IPS-18c (cell line): ENCODE results near the gene AP2B1.
"Not testable (repeated sequence)": the region's sequence is repeated elsewhere in the genome, so short reads cannot be mapped to it uniquely, and the experiment has no call there.

Experiments used
- H3K4me3 ChIP-seq: 2 replicates; pipeline ENCODE4 v1.7.0; 2013; ENCODE audit warnings: low read depth, mild to moderate bottlenecking, low read length, moderate library complexity; ENCODE audit not compliant: insufficient read depth
- H3K9me3 ChIP-seq: one replicate; pipeline ENCODE4 v1.6.1; 2013; ENCODE audit warnings: mild to moderate bottlenecking, low read length, moderate library complexity; ENCODE audit not compliant: control insufficient read depth, insufficient read depth

AP2B1 gene

DNA sequence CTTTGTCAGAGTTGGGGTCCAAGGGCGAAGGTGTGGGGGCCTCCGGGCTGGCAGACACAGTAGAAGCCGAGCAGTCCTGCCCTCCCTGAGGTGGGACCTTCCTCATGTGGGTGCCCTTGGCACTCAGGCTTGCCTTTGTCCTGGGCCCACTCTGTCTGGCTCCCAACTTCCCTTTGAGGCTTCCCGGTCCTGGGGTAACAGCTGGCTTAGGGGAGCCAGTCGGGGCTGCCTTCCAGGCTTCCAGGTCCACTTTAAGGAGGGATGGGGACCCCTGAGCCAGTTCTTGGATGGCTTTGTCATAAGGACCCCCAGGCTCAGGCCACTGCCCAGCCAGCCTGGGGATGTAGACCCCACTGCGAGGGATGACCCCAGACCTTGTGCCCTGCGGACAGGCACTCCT is 158.1 kb downstream of the AP2B1 start:
- Histone ChIP-seq H3K9me3 (peaks cover 2% of the 10 kb centered on the region), H3K4me3 (no peak overlapping the region)

DNA sequence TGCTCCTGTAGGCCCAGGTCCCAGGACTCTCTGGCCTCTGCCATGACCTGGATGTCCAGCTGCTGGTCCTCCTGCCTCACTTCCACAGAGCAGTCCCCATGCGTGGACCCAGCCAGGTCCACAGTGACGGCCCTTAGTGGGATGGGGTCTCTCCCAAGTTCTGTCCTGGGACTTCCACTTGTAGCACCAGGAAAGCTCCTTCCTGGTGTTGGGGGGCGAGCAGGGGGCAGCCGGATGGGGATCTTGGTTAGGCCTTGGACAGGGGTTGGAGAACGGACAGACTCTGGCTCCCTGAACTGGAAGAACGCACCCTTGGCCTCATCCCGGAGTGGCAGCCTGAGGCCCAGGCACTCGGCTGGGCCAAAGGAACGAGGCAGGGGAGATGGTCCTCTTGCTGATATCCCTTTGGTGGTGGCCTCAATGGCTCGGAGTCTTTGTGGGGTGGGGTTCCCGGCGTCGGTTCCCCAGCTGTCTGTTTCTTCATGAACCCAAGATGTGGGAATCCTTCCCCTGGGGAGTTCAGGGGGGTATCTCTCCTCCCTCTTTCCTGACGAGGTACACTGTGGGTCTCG is 158.7 kb downstream of the AP2B1 start:
- H3K4me3 ChIP-seq: no peak overlapping the region
- no peaks in the 10 kb centered on the region for H3K9me3 ChIP-seq

DNA sequence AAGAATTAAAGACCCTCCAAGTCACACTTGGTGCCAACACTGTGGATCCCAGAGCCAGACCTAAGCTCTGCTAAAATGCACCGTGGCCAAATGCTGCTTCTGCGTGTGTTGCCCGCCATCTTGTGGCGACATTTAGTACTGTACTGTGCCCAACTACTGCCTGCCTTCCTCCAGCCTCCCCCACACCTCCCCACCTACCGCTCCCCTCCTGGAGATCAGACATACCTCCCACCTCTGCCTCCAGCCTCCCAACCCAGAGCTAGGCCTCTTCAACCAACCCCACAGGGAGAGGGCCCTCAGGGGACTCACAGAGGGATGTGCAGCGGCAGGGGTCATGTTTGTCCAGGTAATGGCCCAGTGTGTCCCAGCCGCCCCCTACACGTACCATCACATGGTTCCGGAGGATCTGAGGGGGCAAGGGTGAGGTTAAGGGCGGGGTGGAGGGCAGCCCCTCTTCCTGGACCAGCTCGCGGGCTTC is 160.5 kb downstream of the AP2B1 start:
- no peak overlapping the region for H3K4me3 ChIP-seq
- H3K9me3 ChIP-seq: no peaks in the 10 kb centered on the region

DNA sequence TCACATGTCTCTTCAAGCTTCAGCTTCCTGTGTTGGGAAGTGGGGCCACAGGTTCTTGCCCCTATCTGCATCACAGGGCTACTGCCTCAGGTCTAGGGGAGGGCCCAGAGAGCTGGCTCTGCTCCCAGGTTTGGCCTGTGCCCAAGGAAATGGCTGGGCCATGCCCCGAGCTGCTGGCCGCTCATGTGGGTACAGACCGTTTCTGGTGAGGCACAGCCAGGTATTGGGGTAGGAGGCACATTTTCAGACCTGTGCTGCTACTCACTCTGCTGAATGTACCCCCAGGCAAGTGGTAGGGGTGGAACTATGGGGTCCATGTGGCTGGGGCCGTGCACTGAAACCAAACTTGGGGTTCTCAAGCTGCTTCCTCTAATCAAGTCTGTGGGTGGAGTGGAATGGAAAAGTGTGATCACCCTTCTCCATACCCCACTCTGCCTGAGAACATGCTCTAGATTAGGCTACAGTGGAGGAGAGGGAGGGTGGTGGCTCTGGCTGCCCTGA is 161.3 kb downstream of the AP2B1 start:
- no peaks in the 10 kb centered on the region for H3K9me3 ChIP-seq
- H3K4me3 ChIP-seq: no peak overlapping the region

DNA sequence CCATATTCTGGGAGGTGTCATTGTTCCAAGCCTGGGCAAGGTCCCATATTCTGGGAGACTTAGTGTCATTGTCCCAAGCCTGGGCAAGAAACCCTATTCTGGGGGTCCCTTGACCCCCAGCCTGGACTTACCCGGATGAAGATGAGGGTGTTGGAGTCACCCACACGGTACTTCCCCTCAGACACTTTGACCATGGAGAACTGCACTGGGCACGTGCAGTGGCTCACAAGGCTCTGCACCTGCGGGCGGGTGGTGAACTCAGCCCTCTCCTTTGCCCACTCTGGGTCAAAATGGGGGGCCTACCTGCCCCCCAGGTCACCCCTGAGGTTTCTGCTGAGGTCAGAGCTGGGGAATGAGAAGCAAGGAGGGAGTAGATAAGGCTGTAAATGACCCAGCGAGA is 161.9 kb downstream of the AP2B1 start:
- no peaks in the 10 kb centered on the region for H3K9me3 ChIP-seq
- H3K4me3 ChIP-seq: no peak overlapping the region

DNA sequence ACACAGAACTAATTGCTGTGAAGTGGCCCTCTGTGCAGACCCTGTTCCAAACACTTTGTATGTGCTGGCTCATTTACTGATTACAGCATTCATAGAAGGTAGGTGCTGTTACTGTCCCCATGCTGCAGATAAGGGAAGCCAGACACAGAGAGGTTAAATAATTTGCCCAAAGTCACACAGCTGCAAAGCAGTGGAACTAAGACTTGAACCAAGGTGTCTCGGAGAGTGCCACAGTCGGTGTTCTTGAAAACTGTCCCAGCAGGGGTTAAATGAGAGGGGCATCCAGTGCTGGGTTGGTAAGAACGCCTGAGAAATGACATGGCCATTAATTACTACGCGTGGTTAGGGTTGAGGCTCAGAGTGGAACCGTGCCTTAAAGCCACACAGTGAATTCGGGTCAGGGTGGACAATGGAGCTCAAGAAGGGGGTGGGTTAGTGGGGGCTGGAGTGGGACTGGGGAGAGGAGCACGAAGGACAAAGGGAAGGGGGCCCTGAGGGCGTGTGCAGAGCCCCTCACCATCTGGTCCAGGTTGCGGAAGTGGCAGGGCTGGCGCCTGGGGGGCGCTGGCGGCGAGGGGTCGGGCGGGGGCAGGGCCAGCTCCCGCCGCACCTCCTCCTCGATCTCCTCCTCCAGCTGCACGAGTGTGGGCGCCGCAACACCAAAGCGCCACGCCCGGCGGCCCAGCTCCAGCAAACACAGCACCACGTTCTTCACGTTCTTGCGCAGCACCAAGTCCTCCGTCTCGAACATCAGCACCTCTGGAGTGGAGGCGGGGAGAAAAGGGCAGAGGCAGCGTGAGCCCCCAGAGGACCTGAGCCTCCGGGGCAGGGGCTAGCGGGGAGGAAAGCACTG is 162.7 kb downstream of the AP2B1 start:
- Histone ChIP-seq H3K9me3 (no peaks in the 10 kb centered on the region), H3K4me3 (no peak overlapping the region)

DNA sequence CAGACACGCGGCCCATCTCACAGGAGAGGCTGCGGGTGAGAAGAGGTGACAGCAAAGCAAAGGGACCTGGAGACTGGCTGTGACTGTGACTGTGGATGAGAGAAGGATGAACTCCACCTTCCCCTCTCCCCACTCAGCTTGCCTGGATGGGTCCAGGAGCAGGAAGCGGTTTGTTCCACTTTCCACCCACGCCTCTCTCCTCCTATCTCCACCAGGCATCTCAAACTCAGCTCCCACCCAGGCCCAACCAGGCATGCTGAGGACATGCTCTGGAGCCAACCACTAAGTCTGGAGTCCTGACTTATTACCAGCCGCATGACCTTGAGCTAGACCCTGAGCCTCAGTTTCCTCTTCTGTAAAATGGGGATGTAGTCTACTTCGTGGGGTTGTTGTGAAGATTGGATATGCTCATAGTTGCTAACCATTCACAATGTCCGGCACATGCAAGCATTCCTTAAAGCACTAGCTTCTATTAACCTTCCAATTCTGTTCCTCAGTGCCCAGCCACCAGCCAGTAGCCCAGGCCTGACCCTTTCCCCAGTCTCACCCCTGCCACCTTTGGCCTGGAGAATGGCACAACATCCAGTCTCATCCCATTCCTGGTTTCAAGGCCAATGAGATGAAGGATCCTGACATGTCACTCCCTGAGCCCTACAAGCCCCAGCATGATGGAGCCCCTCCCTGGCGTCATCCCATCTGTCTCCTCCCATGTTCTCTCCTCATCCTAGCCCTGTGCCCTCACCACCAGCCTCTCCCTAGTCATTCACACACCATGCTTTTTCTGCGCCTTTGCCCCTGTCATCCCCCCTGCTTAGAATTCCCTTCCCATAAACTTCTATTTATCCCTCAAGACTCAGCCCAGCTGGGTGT is 163.6 kb downstream of the AP2B1 start:
- Histone ChIP-seq H3K4me3 (no peak overlapping the region), H3K9me3 (no peaks in the 10 kb centered on the region)

DNA sequence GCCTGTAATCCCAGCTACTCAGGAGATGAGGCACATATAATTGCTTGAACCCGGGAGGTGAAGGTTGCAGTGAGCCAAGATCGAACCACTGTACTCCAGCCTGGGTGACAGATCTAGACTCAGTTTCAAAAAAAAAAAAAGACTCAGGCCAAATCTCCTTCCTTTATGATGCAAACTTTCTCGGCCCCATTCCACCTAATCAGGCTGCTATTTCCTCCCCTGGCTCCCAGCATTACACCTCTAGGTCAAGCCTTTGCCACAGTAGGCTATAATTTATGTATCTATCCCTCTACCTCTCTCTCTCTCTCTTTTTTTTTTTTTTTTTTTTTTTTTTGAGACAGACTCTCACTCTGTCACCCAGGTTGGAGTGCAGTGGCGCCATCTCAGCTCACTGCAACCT is 164.4 kb downstream of the AP2B1 start:
- not testable (repeated sequence) for H3K4me3 ChIP-seq, H3K9me3 ChIP-seq

DNA sequence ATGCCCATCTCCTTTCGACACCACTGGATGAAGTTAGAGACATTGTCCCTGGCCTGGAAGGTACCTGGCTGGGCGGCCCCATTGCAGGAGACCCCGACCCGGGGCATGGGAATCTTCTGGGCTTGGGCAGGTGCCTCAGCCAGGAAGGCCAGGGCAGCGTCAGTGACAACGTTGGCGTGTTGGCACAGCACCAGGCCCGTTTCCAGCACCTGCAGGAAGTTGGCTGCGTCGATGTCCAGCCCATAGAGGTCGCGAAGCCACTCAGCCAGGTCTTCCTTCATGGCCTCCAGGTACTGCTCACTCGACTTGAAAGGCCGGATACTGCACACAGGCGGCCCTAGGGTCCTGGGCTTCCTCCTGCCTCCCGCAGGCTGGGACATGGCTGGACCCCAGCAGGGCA is 165.3 kb downstream of the AP2B1 start:
- H3K9me3 ChIP-seq: no peaks in the 10 kb centered on the region
- no peak overlapping the region for H3K4me3 ChIP-seq

DNA sequence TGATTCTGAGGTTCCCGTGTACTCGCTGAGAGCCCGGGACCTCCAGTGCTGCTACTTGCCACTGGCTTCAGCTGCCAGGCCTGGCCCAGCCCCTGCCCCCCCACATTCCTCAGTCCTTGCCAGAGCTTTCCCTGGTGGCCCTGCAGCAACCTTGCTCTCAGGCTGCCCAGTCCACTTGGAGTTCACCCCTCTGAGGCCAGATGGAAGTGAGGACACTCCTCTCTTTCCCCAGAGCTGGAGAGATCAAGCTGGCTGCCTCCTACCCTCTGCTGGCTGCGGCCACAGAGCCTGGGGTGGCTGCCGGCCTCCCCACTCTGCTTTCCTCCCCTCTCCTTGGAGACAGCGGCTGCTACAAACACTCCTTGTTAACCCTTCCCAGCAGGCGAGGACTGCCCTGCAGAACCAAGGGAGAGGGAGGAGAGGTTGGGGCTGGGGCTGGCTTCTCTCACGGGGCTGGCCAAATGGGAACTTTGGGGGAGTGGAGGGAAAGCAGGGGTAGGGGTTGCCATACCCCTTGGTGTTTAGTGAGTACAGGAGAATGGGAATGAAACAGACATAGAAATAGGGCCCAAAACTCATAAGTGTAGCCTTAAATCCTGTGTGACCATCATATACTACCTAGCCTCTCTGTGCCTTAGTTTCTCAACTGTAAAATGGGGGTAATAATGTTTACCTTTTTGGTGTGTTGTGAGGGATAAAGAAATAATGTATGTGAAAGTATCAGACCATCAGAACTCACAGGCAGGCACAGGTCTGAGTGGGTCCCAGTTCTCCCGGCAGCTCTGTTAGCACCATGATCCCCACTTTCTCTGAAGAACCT is 166.0 kb downstream of the AP2B1 start, which contains the start of gene GAS2L2:
Gene GAS2L2, minus strand, starts transcription at position 295 of the 820 bp plus-strand sequence. CDS start 389 bp downstream, outside the sequence.
- H3K9me3 ChIP-seq: no peaks in the 10 kb centered on the region
- no peak within 1 kb of the TSS for H3K4me3 ChIP-seq

DNA sequence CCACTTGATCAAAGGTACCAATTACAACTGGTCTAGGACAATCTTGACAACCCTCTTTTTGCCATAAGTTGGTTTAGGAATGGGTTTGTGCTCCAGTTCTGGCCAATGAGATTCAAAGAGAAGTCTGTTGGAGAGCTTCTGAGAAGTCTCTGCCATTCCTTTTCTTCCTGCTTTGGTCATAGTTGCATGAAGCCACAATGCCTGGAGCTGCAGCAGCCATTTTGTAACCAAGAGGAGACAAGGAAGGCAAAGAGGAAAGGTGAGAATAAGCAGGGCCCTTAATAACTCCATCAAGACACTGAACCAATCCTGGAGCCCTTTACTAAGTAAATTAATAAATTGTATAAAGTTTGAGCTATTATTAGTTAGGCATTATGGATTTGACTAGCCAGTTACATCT is 170.1 kb downstream of the AP2B1 start:
- H3K4me3 ChIP-seq: no peak overlapping the region
- no peaks in the 10 kb centered on the region for H3K9me3 ChIP-seq

DNA sequence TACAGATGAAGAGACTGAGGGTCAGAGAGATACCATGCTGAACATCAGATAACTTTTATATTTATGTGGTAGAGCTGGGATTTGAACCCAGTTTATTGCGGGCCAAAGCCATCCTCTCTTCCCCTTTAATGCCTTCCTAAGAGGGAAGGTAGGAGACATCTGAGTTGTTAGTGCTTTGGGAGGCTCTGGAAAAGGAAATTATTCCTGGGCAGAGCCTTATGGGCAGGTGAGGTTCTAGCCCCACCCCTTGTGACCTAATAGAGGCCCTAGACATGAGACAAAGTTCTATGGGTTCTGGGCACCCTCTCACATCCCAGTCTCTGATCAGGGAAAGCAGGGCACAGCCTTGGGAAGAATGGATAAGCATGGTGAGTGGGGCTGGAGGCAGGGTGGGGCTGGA is 173.5 kb downstream of the AP2B1 start, which contains the start of gene C17orf50:
Gene C17orf50, plus strand, starts transcription at position 301 of the 400 bp plus-strand sequence. Its CDS starts 55 bp downstream, at position 356.
- Histone ChIP-seq H3K4me3 (no peak within 1 kb of the TSS), H3K9me3 (peaks cover 4% of the 10 kb centered on the region)

DNA sequence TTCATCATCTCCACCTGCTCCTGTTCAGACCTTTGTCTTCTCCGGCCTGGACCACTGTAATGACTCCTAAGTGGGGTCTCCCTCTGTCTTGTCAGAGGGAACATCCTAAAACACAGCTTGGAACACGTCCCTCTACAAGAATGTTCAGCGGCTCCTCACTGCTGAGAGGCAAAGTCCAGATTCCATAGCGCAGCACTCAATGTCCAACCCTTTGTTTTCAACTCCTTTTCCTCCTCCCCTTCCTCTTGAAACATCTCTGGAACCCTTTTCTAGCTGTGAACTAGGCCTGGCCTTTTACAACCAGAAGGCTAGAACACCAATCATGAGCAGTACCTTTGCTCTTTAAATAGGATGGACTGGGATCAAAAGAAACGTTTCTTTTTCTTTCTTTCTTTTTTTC is 174.5 kb downstream of the AP2B1 start:
- Histone ChIP-seq H3K9me3 (peaks cover 4% of the 10 kb centered on the region), H3K4me3 (no peak overlapping the region)

DNA sequence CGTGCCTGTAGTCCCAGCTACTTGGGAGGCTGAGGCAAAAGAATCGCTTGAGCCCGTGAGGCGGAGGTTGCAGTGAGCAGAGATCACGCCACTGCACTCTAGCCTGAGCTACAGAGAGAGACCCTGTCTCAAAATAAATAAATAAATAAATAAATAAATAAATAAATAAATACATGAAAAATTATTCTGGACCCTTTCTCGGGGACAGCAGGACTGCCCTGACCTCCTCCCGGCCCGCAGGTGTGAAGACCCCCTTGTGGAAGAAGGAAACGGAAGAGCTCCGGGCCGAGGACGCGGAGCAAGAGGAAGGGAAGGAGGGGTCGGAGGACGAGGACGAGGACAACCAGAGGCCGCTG is 176.6 kb downstream of the AP2B1 start:
- Histone ChIP-seq H3K9me3 (peaks cover 4% of the 10 kb centered on the region), H3K4me3 (peak overlapping the region; percentile 58; the same call in 1 of the 2 replicates)

DNA sequence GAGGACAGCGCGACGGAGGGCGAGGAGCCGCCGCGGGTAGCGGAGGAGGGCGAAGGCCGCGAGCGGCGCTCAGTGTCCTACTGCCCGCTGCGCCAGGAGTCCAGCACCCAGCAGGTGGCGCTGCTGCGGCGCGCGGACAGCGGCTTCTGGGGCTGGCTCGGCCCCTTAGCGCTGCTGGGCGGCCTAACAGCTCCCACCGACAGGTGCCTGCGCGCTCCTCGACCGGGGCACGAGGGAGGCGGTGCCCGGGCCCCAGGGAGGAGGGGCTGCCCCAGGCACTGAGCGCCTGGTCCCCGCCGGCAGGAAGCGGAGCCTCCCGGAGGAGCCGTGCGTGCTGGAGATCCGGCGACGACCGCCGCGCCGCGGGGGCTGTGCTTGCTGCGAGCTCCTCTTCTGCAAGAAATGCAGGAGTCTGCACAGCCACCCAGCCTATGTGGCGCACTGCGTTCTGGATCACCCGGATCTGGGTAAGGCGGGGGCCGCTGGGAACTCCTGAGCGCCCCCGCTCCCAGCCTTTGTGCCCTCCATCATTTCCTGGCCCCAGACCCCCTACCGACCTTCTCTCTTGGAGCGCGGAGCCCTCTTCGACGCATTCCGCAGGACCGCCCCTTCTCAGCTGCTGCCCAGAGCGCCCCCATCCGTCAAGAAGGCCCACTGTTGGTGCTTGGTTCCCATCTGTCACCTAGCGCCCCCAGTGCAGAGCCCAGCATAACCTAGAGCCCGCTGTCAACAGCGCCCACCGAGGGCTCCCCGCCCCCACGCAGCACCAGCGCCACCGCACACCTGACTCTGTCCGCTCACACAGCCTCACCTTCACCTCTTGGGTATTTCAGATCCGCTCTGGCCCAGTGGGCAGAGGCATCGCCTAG is 177.2 kb downstream of the AP2B1 start:
- H3K9me3 ChIP-seq: peaks cover 4% of the 10 kb centered on the region

More for the DNA sequence above, 177.2 kb downstream of the AP2B1 start:
- H3K4me3 ChIP-seq: peak overlapping the region; percentile 58
